ENCODE results near the gene TMEM179.
"Not testable (repeated sequence)": the region's sequence is repeated elsewhere in the genome, so short reads cannot be mapped to it uniquely, and the experiment has no call there.

The TMEM179 gene

GRCh38 chr14:104604458-104605449, at the start of gene TMEM179:
Gene TMEM179, minus strand, starts transcription at chr14:104604772. Its CDS starts 31 bp downstream, at chr14:104604741.
- DNase-seq: no peak

GRCh38 chr14:104654119-104654518, 49.5 kb upstream of the TMEM179 start:
- no peak for DNase-seq

GRCh38 chr14:104653130-104653920, 48.8 kb upstream of the TMEM179 start:
- not testable (repeated sequence) for DNase-seq

GRCh38 chr14:104652386-104652785, 47.8 kb upstream of the TMEM179 start:
- no peak for DNase-seq

GRCh38 chr14:104651876-104652260, 47.3 kb upstream of the TMEM179 start:
- DNase-seq: no peak

- no peak for DNase-seq
Observed at GRCh38 chr14:104650981-104651875, 46.7 kb upstream of the TMEM179 start.

- DNase-seq: no peak
Observed at GRCh38 chr14:104650057-104650980, 45.7 kb upstream of the TMEM179 start.

- no peak for DNase-seq
Observed at GRCh38 chr14:104647467-104648043, 43.0 kb upstream of the TMEM179 start.

- no peak for DNase-seq
Observed at GRCh38 chr14:104644656-104645378, 40.2 kb upstream of the TMEM179 start.

GRCh38 chr14:104644091-104644635, 39.6 kb upstream of the TMEM179 start:
- no peak for DNase-seq

GRCh38 chr14:104643306-104643705, 38.7 kb upstream of the TMEM179 start:
- DNase-seq: no peak

- DNase-seq: no peak
Observed at GRCh38 chr14:104642540-104642868, 37.9 kb upstream of the TMEM179 start.

- DNase-seq: peak; percentile 16
Observed at GRCh38 chr14:104641753-104642539, 37.4 kb upstream of the TMEM179 start.

- DNase-seq: no peak
Observed at GRCh38 chr14:104640681-104641080, 36.1 kb upstream of the TMEM179 start.

GRCh38 chr14:104639885-104640548, 35.4 kb upstream of the TMEM179 start:
- DNase-seq: peak; percentile 39 to 60

- DNase-seq: no peak
Observed at GRCh38 chr14:104639471-104639870, 34.9 kb upstream of the TMEM179 start.

GRCh38 chr14:104638927-104639450, 34.4 kb upstream of the TMEM179 start:
- DNase-seq: no peak

GRCh38 chr14:104638190-104638589, 33.6 kb upstream of the TMEM179 start:
- DNase-seq: no peak

All from AML-193 (cell line).